NCI-H524 (cell line): Measurements from ENCODE around the gene NXNL2.

ENCODE experiments used
- DNase-seq, 2 experiments: peaks; one replicate each; lab custom pipeline; 2025; lab: John Stamatoyannopoulos, UW

Gene NXNL2

DNA sequence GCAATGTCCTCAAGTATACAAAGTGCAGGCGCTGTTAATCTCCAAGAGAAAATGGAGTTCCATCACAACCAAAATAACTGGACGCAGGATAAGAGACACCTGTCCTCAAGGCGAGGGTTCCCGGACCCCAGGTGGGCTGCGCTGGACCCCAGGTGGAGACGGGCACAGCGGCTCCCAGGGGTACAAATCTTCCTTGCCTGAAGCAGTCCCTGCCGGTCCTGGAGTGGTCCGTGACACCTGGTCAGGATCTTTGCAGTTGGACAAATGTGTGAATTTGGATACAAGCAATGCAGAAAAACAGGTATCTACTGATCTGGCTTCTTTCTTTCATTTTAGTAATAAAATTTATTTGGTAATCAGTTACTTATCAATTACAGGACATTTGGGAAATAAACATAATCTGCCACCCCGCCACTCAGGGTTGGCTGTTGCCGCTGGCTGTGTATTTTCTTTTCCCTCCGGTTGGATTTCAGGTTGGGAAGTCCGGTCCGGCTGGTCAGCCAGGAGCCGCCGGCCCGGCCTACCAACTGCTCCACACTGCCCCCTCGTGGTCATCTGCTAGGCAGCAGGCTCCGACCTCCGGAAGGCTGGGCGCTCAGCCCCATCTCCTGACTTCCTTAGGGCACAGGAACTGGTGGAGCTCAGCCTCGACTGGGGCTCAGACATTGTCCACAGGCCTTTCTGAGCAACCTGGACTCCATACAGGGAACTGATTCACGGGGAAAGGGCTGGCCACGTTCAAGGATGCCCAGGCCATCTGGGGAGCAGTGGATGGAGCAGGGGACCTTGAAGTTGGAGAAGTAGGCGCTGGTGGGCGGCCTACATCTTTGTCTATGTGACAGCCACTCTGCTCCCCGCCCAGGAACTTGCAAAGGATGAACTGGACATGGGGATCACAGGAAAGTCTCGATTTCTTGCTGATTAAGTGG lies 43.4 kb downstream of the NXNL2 start:
- DNase-seq: peak in 1 of 2 experiments; percentile 31

DNA sequence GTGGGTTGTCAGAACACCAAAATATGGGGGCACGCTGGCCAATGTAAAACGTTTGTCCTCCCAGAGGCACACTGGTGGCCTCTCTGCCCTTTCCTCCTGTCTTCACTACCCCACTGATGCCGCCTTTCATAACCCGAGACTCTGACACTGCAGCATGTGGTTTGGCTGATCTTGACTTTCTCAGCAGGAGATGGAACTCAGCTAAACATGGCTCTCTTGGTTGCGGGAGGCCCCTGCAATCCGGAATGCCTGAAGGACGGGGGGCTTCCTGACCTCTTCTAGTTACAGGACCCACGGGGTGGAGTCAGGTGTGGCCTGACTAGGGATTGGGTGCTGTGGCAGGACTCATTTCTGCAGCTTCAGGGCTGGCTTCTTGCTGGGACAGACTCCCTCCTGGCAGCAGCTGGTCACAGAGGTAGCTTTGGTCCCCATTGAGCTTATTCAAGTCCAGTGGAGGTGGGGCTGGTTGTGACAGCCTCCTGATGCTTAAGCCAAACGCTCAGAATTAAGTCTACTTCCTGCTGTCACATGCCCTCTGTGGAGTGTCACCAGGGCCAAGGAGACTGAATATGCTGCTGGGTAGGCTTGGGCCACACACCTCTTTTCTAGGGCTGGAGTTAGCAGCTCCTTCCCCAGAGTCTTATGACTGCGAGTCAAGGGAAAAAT lies 44.2 kb downstream of the NXNL2 start:
- peak in 1 of 2 experiments; percentile 13 for DNase-seq

DNA sequence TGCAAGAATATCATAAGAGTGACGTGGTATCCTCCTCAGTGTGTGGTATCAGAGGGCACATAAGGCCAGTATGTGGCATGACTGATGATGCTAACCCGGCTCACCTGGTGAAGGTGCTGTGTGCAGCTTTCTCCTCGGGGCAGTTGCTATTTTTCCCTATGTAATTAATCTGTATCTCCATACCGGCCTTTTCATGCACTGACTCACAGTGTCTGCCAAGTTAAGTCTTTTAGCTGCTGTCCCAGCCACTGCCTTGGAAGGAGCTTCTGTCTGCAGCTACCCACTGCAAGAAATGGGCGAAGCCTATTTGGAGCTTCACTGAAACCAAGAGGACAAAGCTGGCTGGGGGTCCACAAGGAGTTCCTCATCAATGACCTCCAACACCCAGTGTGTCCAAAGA lies 46.0 kb downstream of the NXNL2 start:
- no peak for DNase-seq

DNA sequence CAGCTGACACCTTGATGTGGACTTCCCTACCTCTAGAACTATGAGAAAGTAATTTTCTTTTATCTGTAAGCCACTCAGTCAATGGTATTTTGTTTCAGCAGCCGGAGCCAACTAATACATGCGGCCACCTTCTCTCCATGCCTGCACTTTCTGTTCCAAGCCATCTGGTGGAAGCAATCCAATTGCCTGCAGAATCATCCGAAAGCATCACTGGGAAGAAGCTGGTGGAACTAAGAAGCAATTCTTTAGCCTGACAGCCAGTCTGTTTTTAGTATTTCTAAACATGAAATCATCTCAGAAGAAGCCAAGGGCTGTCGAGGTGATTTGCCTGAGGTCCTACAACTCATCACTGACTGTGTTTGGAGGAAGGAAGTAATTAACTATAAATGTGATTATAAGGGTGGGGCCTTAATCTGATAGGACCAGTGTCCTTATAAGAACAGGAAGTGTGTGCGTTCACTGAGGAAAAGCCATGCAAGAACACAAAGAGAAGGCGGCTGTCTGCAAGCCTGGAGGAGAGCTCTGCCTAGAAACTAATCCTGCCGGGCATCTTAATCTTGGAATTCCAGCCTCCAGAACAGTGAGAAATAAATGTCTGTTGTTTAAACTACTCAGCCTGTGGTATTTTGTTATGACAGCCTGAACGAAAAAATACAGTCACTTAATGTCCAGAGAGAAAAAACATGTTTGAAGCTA lies 49.1 kb downstream of the NXNL2 start:
- no peak for DNase-seq

DNA sequence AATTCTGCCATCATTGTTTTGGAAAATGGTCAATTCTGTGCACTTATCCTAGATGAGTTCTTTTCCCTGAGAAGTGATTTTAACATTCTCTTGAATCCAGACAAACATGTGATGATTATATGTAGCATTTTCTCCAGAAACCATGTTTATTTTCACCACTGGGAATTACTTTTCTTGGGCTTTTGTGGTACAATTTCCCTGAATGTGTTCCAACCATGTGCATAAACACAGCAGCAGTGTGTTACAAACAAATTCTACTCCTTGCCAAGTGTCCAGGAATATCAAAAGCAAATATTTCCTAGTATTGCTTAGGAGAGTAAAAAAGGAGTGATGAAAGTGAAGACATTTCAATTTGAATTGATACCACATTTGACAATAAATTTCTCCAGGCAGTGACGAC lies 50.4 kb downstream of the NXNL2 start:
- DNase-seq: no peak

DNA sequence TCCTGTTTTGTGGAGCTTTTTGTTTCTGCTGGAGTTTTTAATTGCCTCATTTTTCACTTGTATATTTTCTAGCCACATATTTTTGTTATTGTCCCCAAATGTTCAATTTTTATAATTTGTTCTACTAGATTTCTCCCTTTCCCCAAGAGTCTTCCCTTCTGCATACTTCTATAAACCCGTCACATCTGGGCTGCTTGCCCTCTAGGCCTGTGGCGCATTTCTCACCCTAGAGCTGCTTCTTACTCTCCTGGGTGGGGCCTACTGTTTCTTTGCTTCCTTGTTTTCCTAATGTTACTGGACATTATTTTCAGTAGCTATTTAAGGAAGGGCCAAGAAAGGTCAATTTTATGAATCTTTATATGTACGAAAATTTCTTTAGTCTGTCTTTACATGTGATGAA lies 51.5 kb downstream of the NXNL2 start:
- no peak for DNase-seq

DNA sequence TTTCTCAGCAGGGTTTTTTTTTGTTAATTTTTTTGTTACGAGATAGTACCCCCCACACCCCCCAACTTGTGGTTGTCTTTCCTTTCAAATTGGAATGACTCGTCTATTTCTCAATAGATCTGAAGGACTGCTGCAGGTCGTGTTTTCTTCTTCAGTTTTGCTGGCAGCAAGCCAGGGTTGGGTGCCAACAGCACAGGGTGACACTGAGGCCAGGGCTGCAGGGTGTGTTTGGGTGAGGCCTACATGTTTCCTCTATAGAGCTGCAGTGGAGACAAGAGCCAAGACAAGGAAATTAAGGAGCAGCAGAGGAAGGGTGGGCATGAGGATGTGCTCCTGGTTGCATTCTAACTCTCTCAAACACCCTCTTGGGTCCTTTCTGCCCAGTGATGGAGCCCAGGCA lies 52.2 kb downstream of the NXNL2 start:
- no peak for DNase-seq

DNA sequence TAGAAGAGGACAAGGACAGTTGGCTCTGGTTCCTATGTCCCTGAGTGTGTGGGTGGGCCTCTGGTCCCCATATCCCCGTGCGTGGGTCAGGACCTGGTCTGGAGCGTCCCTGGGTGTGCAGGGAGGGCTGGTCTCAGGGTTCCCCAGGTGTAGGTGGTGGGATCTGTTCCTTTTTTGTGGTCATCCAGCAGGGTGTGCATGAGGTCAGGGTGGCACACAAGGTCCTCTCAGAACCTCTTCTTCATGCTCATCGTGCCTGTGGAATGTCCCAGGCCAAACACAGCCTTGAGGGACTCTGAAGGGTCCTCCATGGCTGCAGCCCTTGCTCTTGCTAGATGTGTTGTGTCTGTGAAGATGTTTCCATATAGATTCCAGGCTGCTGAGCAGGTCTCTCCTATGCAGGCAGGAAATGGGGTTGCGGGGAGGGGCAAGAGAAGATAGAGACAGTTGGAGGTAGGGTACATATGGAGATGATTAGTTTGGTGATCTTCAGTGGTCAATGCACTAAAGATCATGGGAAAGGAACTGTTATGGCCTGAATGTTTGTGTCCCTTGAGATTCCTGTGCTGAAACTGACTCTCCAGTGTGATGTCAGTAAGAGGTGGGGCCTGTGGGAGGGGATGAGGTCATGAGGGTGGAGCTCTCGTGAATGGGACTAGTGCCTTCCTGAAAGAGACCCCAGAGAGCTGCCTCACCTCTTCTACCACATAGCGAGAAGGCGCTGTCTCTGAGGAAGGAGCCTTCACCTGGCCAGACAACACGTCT lies 53.1 kb downstream of the NXNL2 start:
- no peak for DNase-seq

DNA sequence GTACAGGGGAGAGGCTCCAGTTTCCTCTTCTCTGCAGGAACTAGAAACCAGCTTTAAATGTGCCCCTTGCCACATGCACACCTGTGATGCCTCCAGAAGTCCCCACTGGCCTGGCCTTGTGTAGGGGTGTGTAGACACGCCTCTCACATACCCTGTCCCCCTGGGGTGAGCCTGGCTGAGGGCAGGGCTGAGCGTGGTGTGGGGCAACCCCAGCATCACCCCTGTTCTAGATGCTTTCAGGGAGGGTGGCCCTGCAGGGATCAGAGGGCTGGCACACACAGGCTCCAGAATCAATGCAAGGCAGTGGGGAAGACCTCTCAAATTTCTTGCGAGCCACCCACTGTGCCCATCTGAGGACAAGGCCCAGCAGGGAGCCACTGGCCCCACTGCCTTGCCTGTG lies 54.7 kb downstream of the NXNL2 start:
- DNase-seq: no peak

DNA sequence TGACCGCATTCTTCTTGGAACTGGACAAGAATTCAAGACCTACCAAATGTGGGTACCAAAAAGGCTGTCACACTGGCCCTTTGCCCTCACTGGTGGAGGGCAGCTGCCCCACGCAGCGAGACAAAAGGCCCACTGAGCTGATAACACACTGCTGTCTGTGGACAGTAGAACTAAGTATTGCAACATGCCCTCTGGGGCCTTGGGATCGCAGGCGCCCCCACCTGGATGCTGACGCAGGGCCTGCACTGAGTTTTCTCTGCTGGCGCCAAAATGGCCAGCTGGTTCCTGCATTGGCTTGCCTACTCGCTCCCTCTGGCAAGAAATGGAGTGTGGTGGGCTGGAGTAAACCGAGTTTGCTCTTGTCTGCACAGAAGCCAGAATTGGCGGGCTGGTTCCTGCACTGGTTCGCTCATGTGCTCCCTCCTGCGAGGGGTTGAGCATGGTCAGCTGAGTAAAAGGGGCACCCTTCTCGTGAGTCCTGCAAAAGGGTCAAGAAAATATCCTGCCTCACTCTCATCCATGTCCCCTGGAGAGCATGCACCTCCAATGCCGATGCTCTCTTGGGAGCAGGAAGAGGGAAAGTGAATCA lies 55.7 kb downstream of the NXNL2 start:
- no peak for DNase-seq

DNA sequence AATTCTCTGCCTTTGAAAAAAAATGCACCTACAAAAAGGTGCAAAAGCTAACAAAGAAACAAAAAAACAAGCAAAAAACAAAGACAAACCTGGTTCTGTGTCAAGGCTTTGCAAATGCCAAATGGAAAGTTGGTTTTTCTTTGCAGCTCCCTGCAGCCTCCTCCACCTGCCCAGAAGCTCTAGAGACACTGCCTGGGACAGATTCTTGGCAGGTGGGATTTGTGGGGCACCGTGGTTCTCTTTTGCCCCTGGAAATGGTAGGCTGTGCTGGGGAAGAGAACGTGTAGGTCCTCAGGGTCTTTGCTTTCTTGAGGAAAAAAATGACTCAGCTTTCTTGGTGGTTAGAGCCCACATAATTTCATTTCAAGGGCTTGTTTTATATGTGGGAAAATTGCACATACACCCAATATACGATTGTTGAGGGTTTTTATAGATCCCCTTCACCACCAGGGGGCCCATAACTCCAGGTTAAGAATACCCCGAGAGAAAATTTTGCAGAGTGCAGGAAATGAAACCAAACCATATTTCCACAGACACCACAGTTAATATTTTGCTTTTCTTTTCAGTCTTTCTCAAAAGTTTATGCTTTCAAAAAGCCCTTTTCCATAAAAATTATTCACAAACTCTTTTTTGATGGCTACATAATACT lies 58.7 kb downstream of the NXNL2 start:
- DNase-seq: peak; percentile 25 to 32
